Lower leg skin (tissue), 3 donors: ENCODE data around the gene INSYN2A.

Source experiments
- CTCF ChIP-seq, 3 donors: fragments of 450-650 bp; IDR thresholded peaks; one replicate each; pipeline ENCODE4 v1.5.1; 2016; ENCODE audit warnings: antibody characterized with exemption in 3 of 3, mild to moderate bottlenecking in 3 of 3, moderate library complexity in 2 of 3
- POLR2A ChIP-seq, 2 donors: fragments of 450-650 bp; IDR thresholded peaks; one replicate each; pipeline ENCODE4 v1.6.1; 2016 to 2017; ENCODE audit warnings: antibody characterized with exemption in 2 of 2, mild to moderate bottlenecking in 1 of 2, moderate library complexity in 1 of 2

- TF ChIP-seq CTCF (IDR thresholded peaks at IDR 0.05) (no peak), POLR2A (IDR thresholded peaks at IDR 0.05) (no peak)
Measured at GRCh38 chr10:127182161-127182560, 14.2 kb downstream of the INSYN2A start.
